Measurements from ENCODE around the gene FAM228B. TPM values are rescaled to one million over a fixed set of nuclear protein-coding genes. Genes with fewer than 3 reads are reported as not detected.

FAM228B gene
- polyA plus RNA-seq, 1 donor (not counting 4 experiments of a cell fraction or from before 2014, with no cell fraction given): 2.0 TPM

GRCh38 chr2:24117902-24118301 is 5.4 kb upstream of the FAM228B start:
- H3K9ac ChIP-seq (ENCODE audit: control insufficient read depth, extremely low read depth, insufficient read depth, low read length): no peak overlapping the region
- no peak overlapping the region for H3K27ac ChIP-seq (ENCODE audit: control insufficient read depth, insufficient read depth, low read length)
- dilution Hi-C loops (cut with MboI; ENCODE audit: extremely low pct_ligation_motif_present, low sequenced_read_pairs): no loop called here
- FAIRE-seq (no peak), DNase-seq (ENCODE audit: low read depth, low spot score) (no peak)
- H3K4me1 ChIP-seq (ENCODE audit: control insufficient read depth, extremely low read depth, insufficient read depth, low read length): peaks cover 7% of the 10 kb centered on the region
- no peak overlapping the region for H3K4me2 ChIP-seq (ENCODE audit: control insufficient read depth, extremely low read depth, insufficient read depth, low read depth, low read length)
- H3K4me3 ChIP-seq (ENCODE audit: control insufficient read depth in 2 of 3, extremely low read depth in 1 of 3, insufficient read depth in 2 of 3, low read depth in 1 of 3, low read length in 3 of 3): no peak overlapping the region
- no peaks in the 10 kb centered on the region for H4K20me1 ChIP-seq (ENCODE audit: control insufficient read depth, extremely low read depth, insufficient read depth, low read length)
- TF ChIP-seq CTCF (optimal IDR thresholded peaks at IDR 0.05 in 1 of 3, IDR thresholded peaks at IDR 0.05 in 1 of 3, conservative IDR thresholded peaks at IDR 0.05 in 1 of 3; ENCODE audit: extremely low read depth in 1 of 3, insufficient read depth in 2 of 3, low read length in 3 of 3) (no peak), EZH2 (IDR thresholded peaks at IDR 0.05; ENCODE audit: low read length) (no peak)
- no peak overlapping the region for H2AFZ ChIP-seq (ENCODE audit: control insufficient read depth, low read length)
- H3K27me3 ChIP-seq (ENCODE audit: control insufficient read depth, extremely low read depth, insufficient read depth, low read length): no peaks in the 10 kb centered on the region
- H3K36me3 ChIP-seq (ENCODE audit: control insufficient read depth in 2 of 2, extremely low read depth in 1 of 2, insufficient read depth in 2 of 2, low read length in 2 of 2): no peaks in the 10 kb centered on the region
- no peaks in the 10 kb centered on the region for H3K79me2 ChIP-seq (ENCODE audit: control insufficient read depth, insufficient read depth, low read length)
- no peaks in the 10 kb centered on the region for H3K9me3 ChIP-seq (ENCODE audit: control insufficient read depth, low read depth, low read length)
- no peaks in the 10 kb centered on the region for H3K9me1 ChIP-seq (ENCODE audit: control insufficient read depth, extremely low read depth, insufficient read depth, low read length)

GRCh38 chr2:24121066-24121465 is 2.2 kb upstream of the FAM228B start:
- Histone ChIP-seq H2AFZ (ENCODE audit: control insufficient read depth, low read length) (no peak overlapping the region), H3K36me3 (ENCODE audit: control insufficient read depth in 2 of 2, extremely low read depth in 1 of 2, insufficient read depth in 2 of 2, low read length in 2 of 2) (no peaks in the 10 kb centered on the region), H3K79me2 (ENCODE audit: control insufficient read depth, insufficient read depth, low read length) (no peaks in the 10 kb centered on the region), H3K4me3 (ENCODE audit: control insufficient read depth in 2 of 3, extremely low read depth in 1 of 3, insufficient read depth in 2 of 3, low read depth in 1 of 3, low read length in 3 of 3) (no peak overlapping the region), H3K4me1 (ENCODE audit: control insufficient read depth, extremely low read depth, insufficient read depth, low read length) (peaks cover 7% of the 10 kb centered on the region), H4K20me1 (ENCODE audit: control insufficient read depth, extremely low read depth, insufficient read depth, low read length) (no peaks in the 10 kb centered on the region), H3K4me2 (ENCODE audit: control insufficient read depth, extremely low read depth, insufficient read depth, low read depth, low read length) (no peak overlapping the region), H3K27ac (ENCODE audit: control insufficient read depth, insufficient read depth, low read length) (no peak overlapping the region), H3K27me3 (ENCODE audit: control insufficient read depth, extremely low read depth, insufficient read depth, low read length) (no peaks in the 10 kb centered on the region), H3K9me3 (ENCODE audit: control insufficient read depth, low read depth, low read length) (no peaks in the 10 kb centered on the region), H3K9ac (ENCODE audit: control insufficient read depth, extremely low read depth, insufficient read depth, low read length) (no peak overlapping the region), H3K9me1 (ENCODE audit: control insufficient read depth, extremely low read depth, insufficient read depth, low read length) (no peaks in the 10 kb centered on the region)
- FAIRE-seq (no peak), DNase-seq (ENCODE audit: low read depth, low spot score) (no peak)
- TF ChIP-seq EZH2 (IDR thresholded peaks at IDR 0.05; ENCODE audit: low read length) (no peak), CTCF (optimal IDR thresholded peaks at IDR 0.05 in 1 of 3, IDR thresholded peaks at IDR 0.05 in 1 of 3, conservative IDR thresholded peaks at IDR 0.05 in 1 of 3; ENCODE audit: extremely low read depth in 1 of 3, insufficient read depth in 2 of 3, low read length in 3 of 3) (no peak)
- dilution Hi-C loops (cut with MboI; ENCODE audit: extremely low pct_ligation_motif_present, low sequenced_read_pairs): no loop called here

Data from keratinocyte (primary cell).